DND-41 (cell line): ENCODE measurements around the gene CHPF.

Experiments
- EZH2 ChIP-seq: IDR thresholded peaks from 3 replicates; pipeline ENCODE4 v1.6.1; 2012; ENCODE audit warnings: borderline replicate concordance, low read depth, mild to moderate bottlenecking, moderate library complexity, low read length, inconsistent platforms; ENCODE audit not compliant: severe bottlenecking
- TF ChIP-seq, protein P1 (sequence below): IDR thresholded peaks from 2 replicates; pipeline ENCODE4 v1.5.1; 2012; ENCODE audit warnings: borderline replicate concordance, low read length, moderate library complexity, mild to moderate bottlenecking; ENCODE audit not compliant: poor library complexity, severe bottlenecking; ENCODE audit errors: extremely low read depth

DNA sequence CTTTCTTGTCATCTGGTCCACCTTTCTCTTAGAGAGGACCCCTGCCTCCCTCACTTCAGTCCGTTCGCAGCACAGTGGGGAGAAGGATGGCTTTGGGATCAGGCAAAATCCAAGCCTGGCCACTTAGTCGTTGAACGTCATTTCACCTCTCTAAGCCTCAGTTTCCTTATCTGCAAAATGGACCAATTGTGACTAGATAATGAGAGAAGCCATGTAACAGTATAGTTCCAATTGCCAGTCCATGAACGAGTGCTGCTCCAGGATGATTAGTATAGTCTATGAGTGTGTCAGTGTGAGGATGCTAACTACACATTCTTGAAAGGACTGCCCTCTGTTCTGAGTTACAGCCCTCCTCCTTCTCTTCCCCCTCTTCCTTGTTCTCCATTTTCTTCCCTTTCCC lies 29.6 kb upstream of the CHPF start:
- TF ChIP-seq, protein P1, sequence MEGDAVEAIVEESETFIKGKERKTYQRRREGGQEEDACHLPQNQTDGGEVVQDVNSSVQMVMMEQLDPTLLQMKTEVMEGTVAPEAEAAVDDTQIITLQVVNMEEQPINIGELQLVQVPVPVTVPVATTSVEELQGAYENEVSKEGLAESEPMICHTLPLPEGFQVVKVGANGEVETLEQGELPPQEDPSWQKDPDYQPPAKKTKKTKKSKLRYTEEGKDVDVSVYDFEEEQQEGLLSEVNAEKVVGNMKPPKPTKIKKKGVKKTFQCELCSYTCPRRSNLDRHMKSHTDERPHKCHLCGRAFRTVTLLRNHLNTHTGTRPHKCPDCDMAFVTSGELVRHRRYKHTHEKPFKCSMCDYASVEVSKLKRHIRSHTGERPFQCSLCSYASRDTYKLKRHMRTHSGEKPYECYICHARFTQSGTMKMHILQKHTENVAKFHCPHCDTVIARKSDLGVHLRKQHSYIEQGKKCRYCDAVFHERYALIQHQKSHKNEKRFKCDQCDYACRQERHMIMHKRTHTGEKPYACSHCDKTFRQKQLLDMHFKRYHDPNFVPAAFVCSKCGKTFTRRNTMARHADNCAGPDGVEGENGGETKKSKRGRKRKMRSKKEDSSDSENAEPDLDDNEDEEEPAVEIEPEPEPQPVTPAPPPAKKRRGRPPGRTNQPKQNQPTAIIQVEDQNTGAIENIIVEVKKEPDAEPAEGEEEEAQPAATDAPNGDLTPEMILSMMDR, result no peak
- TF ChIP-seq EZH2, result no peak
